B cell (primary cell): Measurements from ENCODE around the gene CEACAM3. TPM values are rescaled to one million over a fixed set of nuclear protein-coding genes. Genes with fewer than 3 reads are reported as not detected.
A peak's percentile ranks its signal among the peaks of the same experiment; 100 is the strongest.

ENCODE experiments used
- ATAC-seq: fragments of 200-7000 bp; cut with Tn5 transposase; one replicate; pipeline ENCODE4 v1.10.0; 2021; ENCODE audit warnings: low read depth, mild to moderate bottlenecking, moderate number of reproducible peaks, moderate library complexity
- CTCF ChIA-PET: fragments of 350-600 bp; sonication (Branson Sonifier 250); formaldehyde crosslinking; loops from one replicate; lab custom pipeline; 2021; ENCODE audit warnings: antibody characterized with exemption, inconsistent platforms; lab: Charles Lee
- POLR2A ChIA-PET: fragments of 350-600 bp; sonication (Branson Sonifier 250); formaldehyde crosslinking; loops from one replicate; lab custom pipeline; 2021; ENCODE audit warnings: antibody characterized with exemption; lab: Charles Lee
- DNase-seq: peaks from one replicate; pipeline ENCODE4 v3.0.0; 2013
- H2AFZ ChIP-seq: 2 replicates; pipeline ENCODE4 v1.6.1; 2012; ENCODE audit warnings: mild to moderate bottlenecking, low read depth, low read length; ENCODE audit not compliant: insufficient read depth, poor library complexity, severe bottlenecking
- H3K27ac ChIP-seq, 2 donors: 1 replicate in 1 of 2; 2 replicates in 1 of 2; pipeline ENCODE4 v1.5.1; 2012 to 2013; ENCODE audit warnings: low read length in 2 of 2, mild to moderate bottlenecking in 2 of 2, moderate library complexity in 1 of 2
- H3K27me3 ChIP-seq, 4 experiments: fragments of 200-600 bp in 1 of 4; sonication (generic) in 1 of 4; replicated peaks in 1 of 4; 1 replicate in 2 of 4; 2 replicates in 2 of 4; pipeline versions ENCODE4 v1.6.1 to v1.7.0; 2013 to 2016; ENCODE audit warnings: low read length in 3 of 4, mild to moderate bottlenecking in 2 of 4, mixed read lengths in 1 of 4, moderate library complexity in 1 of 4; ENCODE audit not compliant: insufficient read depth in 4 of 4, control insufficient read depth in 3 of 4; ENCODE audit errors: control extremely low read depth in 1 of 4
- H3K36me3 ChIP-seq, 2 experiments: replicated peaks in 1 of 2; 1 replicate in 1 of 2; 2 replicates in 1 of 2; pipeline versions ENCODE4 v1.6.1 to v1.7.1; 2013; ENCODE audit warnings: low read length in 1 of 2; ENCODE audit not compliant: insufficient read depth in 2 of 2, control insufficient read depth in 1 of 2; ENCODE audit errors: control extremely low read depth in 1 of 2, extremely low read depth in 1 of 2
- H3K4me1 ChIP-seq, 2 donors: fragments of 200-600 bp in 1 of 2; sonication (generic) in 1 of 2; 1 replicate in 1 of 2; 2 replicates in 1 of 2; pipeline versions ENCODE4 v1.5.1 to v1.6.1; 2013 to 2017; ENCODE audit warnings: low read length in 2 of 2; ENCODE audit not compliant: control insufficient read depth in 2 of 2, insufficient read depth in 2 of 2
- H3K4me2 ChIP-seq: replicated peaks from 2 replicates; pipeline ENCODE3; 2012; ENCODE audit warnings: mild to moderate bottlenecking, low read depth, low read length; ENCODE audit not compliant: poor library complexity, severe bottlenecking
- H3K4me3 ChIP-seq, 5 experiments: fragments of 200-600 bp in 1 of 5; sonication (generic) in 1 of 5; 1 replicate in 3 of 5; 2 replicates in 2 of 5; pipeline versions ENCODE4 v1.5.1 to v1.7.0; 2011 to 2016; ENCODE audit warnings: low read length in 4 of 5, mild to moderate bottlenecking in 4 of 5, low read depth in 2 of 5, control low read depth in 1 of 5, moderate library complexity in 1 of 5; ENCODE audit not compliant: insufficient read depth in 1 of 5; ENCODE audit errors: control extremely low read depth in 1 of 5, extremely low read depth in 1 of 5
- H3K79me2 ChIP-seq: fragments of 200-600 bp; sonication (generic); one replicate; pipeline ENCODE4 v1.6.0; 2016; ENCODE audit warnings: low read length; ENCODE audit not compliant: control insufficient read depth, insufficient read depth
- H3K9ac ChIP-seq: fragments of 200-600 bp; sonication (generic); 2 replicates; pipeline ENCODE4 v1.6.1; 2017; ENCODE audit warnings: mild to moderate bottlenecking, low read length, moderate library complexity
- H3K9me3 ChIP-seq, 3 donors: one replicate each; pipeline versions ENCODE4 v1.6.1 to v1.7.1; 2013; ENCODE audit warnings: low read length in 2 of 3; ENCODE audit not compliant: control insufficient read depth in 2 of 3, insufficient read depth in 1 of 3; ENCODE audit errors: control extremely low read depth in 1 of 3
- H4K20me1 ChIP-seq: 2 replicates; pipeline ENCODE4 v1.6.0; 2012; ENCODE audit warnings: mild to moderate bottlenecking, low read length; ENCODE audit not compliant: insufficient read depth, control insufficient read depth, poor library complexity, severe bottlenecking
- H3K27ac Mint-ChIP-seq: one replicate; pipeline ENCODE4 v1.8.0; 2021; ENCODE audit warnings: mixed read lengths
- H3K27me3 Mint-ChIP-seq: one replicate; pipeline ENCODE4 v1.8.0; 2021; ENCODE audit warnings: mixed read lengths
- H3K4me1 Mint-ChIP-seq: one replicate; pipeline ENCODE4 v1.8.0; 2021; ENCODE audit warnings: mixed read lengths
- H3K4me3 Mint-ChIP-seq: one replicate; pipeline ENCODE4 v1.8.0; 2021; ENCODE audit warnings: mixed read lengths
- H3K9me3 Mint-ChIP-seq: one replicate; pipeline ENCODE4 v1.8.0; 2022; ENCODE audit warnings: mixed read lengths; ENCODE audit not compliant: insufficient read depth
- CTCF ChIP-seq: fragments of 200-600 bp; IDR thresholded peaks from one replicate; pipeline ENCODE4 v1.8.0; 2022; ENCODE audit warnings: antibody characterized with exemption, mild to moderate bottlenecking
- EZH2 ChIP-seq: IDR thresholded peaks from 2 replicates; pipeline ENCODE4 v1.6.1; 2012; ENCODE audit warnings: borderline replicate concordance, low read depth, mild to moderate bottlenecking, moderate library complexity, low read length; ENCODE audit not compliant: insufficient read depth, poor library complexity, severe bottlenecking
- WGBS: methylation state at CpG from one replicate; pipeline ENCODE4 v1.1.5; 2013; ENCODE audit warnings: missing lambda C conversion rate; ENCODE audit not compliant: insufficient coverage; 5-methylcytosine and 5-hydroxymethylcytosine counted together
- intact Hi-C: fragments of 100-400 bp; cut with micrococcal nuclease; formaldehyde crosslinking; loops from one replicate; pipeline ENCODE4 v1.10.0; 2022
- polyA plus RNA-seq: library from polyadenylated mRNA; depleted of rRNA; stranded (reverse); fragments of >200 nt; gene quantifications from 2 replicates; pipeline ENCODE4 v1.2.3, GENCODE V29; 2012
- total RNA-seq, 2 donors: library from RNA; stranded (reverse); fragments of 120-200 nt in 1 of 2; gene quantifications; 1 replicate in 1 of 2; 2 replicates in 1 of 2; pipeline versions ENCODE4 v1.2.3 to v1.2.4, GENCODE V29; 2013 to 2022

The CEACAM3 gene
- total and polyA plus RNA-seq, 2 donors (not counting 1 experiment from before 2014, with no cell fraction given) = not detected

GRCh38 chr19:41821003-41821735 lies 24.8 kb downstream of the CEACAM3 start:
- Histone ChIP-seq H3K4me2 (no peak overlapping the region), H4K20me1 (no peaks in the 10 kb centered on the region), H3K9me3 (no peaks in the 10 kb centered on the region), H3K79me2 (no peaks in the 10 kb centered on the region), H3K4me1 (no peaks in the 10 kb centered on the region), H3K4me3 (no peak overlapping the region), H2AFZ (peak overlapping the region; percentile 12), H3K36me3 (no peaks in the 10 kb centered on the region), H3K27me3 (peaks cover 0 to 3% (median 0%) of the 10 kb centered on the region in 4 experiments), H3K27ac (no peak overlapping the region), H3K9ac (no peak overlapping the region)
- peaks cover 3% of the 10 kb centered on the region for H3K4me1 Mint-ChIP-seq
- DNase-seq (peak; percentile 82), ATAC-seq (peak; percentile 82)
- H3K4me3 Mint-ChIP-seq = no peak overlapping the region
- no peaks in the 10 kb centered on the region for H3K9me3 Mint-ChIP-seq
- ChIA-PET CTCF (interaction anchor here (0.6 to 11.0 kb wide), 24 partner anchors 9 to 1892 kb away, joined by 3 to 249 read pairs (median 5); partner anchors contain the start of gene CEACAM6), POLR2A (interaction anchor here (0.7 to 0.9 kb wide), 2 partner anchors 17 to 25 kb away, joined by 3 to 5 read pairs; no protein-coding TSS in a partner anchor)
- 10% methylated on average over 6 of the region's 12 CpGs for WGBS
- H3K27me3 Mint-ChIP-seq = peaks cover 19% of the 10 kb centered on the region
- no peak overlapping the region for H3K27ac Mint-ChIP-seq
- no peak for TF ChIP-seq EZH2
- peak; percentile 89 for TF ChIP-seq CTCF
- intact Hi-C loops = loop anchor here (1.0 to 5.0 kb wide), 4 partner anchors 28 to 179 kb away; no protein-coding TSS in a partner anchor
